GM23338 (cell line): ENCODE data around the gene ALB. TPM values are rescaled to one million over a fixed set of nuclear protein-coding genes. Genes with fewer than 3 reads are reported as not detected.

Experiments
- ATAC-seq: fragments of 200-7000 bp; cut with Tn5 transposase; 3 replicates; pipeline ENCODE4 v1.9.1; 2020
- DNase-seq: peaks from one replicate; pipeline ENCODE4 v3.0.0-alpha.2; 2015; ENCODE audit warnings: low spot score
- H2AFZ ChIP-seq: fragments of 200-600 bp; sonication (generic); 2 replicates; pipeline ENCODE4 v1.8.0; 2016; ENCODE audit warnings: antibody characterized with exemption, mild to moderate bottlenecking, moderate library complexity
- H3F3A ChIP-seq: fragments of 200-600 bp; sonication (generic); replicated peaks from 2 replicates; pipeline ENCODE4 v1.8.0; 2017; ENCODE audit warnings: antibody characterized with exemption, mixed run types, low read depth
- H3K27ac ChIP-seq: fragments of 200-600 bp; sonication (generic); 2 replicates; pipeline ENCODE4 v1.6.1; 2016; ENCODE audit warnings: low read depth
- H3K27me3 ChIP-seq: fragments of 200-600 bp; sonication (generic); 2 replicates; pipeline ENCODE4 v1.8.0; 2016; ENCODE audit warnings: mild to moderate bottlenecking, mixed run types, moderate library complexity; ENCODE audit not compliant: insufficient read depth
- H3K36me3 ChIP-seq: fragments of 200-600 bp; sonication (generic); 2 replicates; pipeline ENCODE4 v1.8.0; 2016; ENCODE audit warnings: mild to moderate bottlenecking; ENCODE audit not compliant: insufficient read depth
- H3K4me1 ChIP-seq: fragments of 200-600 bp; sonication (generic); 2 replicates; pipeline ENCODE4 v1.8.0; 2016; ENCODE audit warnings: mild to moderate bottlenecking, moderate library complexity; ENCODE audit not compliant: insufficient read depth
- H3K4me2 ChIP-seq: fragments of 200-600 bp; sonication (generic); 2 replicates; pipeline ENCODE4 v1.7.1; 2017; ENCODE audit warnings: mixed run types
- H3K4me3 ChIP-seq: fragments of 200-600 bp; sonication (generic); 2 replicates; pipeline ENCODE4 v1.6.1; 2016; ENCODE audit warnings: mixed run types
- H3K79me2 ChIP-seq: fragments of 200-600 bp; sonication (generic); replicated peaks from 2 replicates; pipeline ENCODE4 v1.8.0; 2017; ENCODE audit warnings: mild to moderate bottlenecking; ENCODE audit not compliant: insufficient read depth
- H3K9me2 ChIP-seq: fragments of 200-600 bp; sonication (generic); 2 replicates; pipeline ENCODE4 v1.8.0; 2017; ENCODE audit not compliant: insufficient read depth
- H4K20me1 ChIP-seq: fragments of 200-600 bp; sonication (generic); replicated peaks from 2 replicates; pipeline ENCODE4 v1.8.0; 2017; ENCODE audit warnings: mild to moderate bottlenecking; ENCODE audit not compliant: insufficient read depth
- H3K27ac Mint-ChIP-seq: 2 replicates; pipeline ENCODE4 v1.8.0; 2020; ENCODE audit warnings: inconsistent platforms, mild to moderate bottlenecking, moderate library complexity, mixed read lengths
- H3K27me3 Mint-ChIP-seq: 3 replicates; pipeline ENCODE4 v1.8.0; 2022; ENCODE audit warnings: low read depth, mild to moderate bottlenecking, moderate library complexity, mixed read lengths, inconsistent platforms; ENCODE audit not compliant: insufficient read depth, poor library complexity
- H3K36me3 Mint-ChIP-seq: 3 replicates; pipeline ENCODE4 v1.8.0; 2021; ENCODE audit warnings: low read depth, mild to moderate bottlenecking, inconsistent platforms, moderate library complexity, mixed read lengths
- H3K4me1 Mint-ChIP-seq: 3 replicates; pipeline ENCODE4 v1.8.0; 2020; ENCODE audit warnings: mild to moderate bottlenecking, inconsistent platforms, mixed read lengths
- H3K4me3 Mint-ChIP-seq: 3 replicates; pipeline ENCODE4 v1.8.0; 2021; ENCODE audit warnings: moderate library complexity, mild to moderate bottlenecking, inconsistent platforms, mixed read lengths
- H3K9me3 Mint-ChIP-seq: 3 replicates; pipeline ENCODE4 v1.8.0; 2020; ENCODE audit warnings: moderate library complexity, mild to moderate bottlenecking, inconsistent platforms, mixed read lengths
- EZH2 ChIP-seq: fragments of 200-600 bp; sonication (generic); IDR thresholded peaks from one replicate; pipeline ENCODE4 v1.8.0; 2017; ENCODE audit warnings: antibody characterized with exemption, mild to moderate bottlenecking, low read depth; ENCODE audit not compliant: unreplicated experiment
- EZH2phosphoT487 ChIP-seq: fragments of 200-600 bp; sonication (generic); IDR thresholded peaks from one replicate; pipeline ENCODE4 v1.8.1; 2018; ENCODE audit warnings: antibody characterized with exemption; ENCODE audit not compliant: unreplicated experiment
- JUNB ChIP-seq: IDR thresholded peaks from one replicate; pipeline ENCODE4 v1.6.1; 2016; ENCODE audit warnings: antibody characterized with exemption; ENCODE audit not compliant: unreplicated experiment
- NANOG ChIP-seq: IDR thresholded peaks from 2 replicates; pipeline ENCODE4 v1.6.1; 2016; ENCODE audit warnings: antibody characterized with exemption, borderline replicate concordance
- POLR2AphosphoS5 ChIP-seq: IDR thresholded peaks from 2 replicates; pipeline ENCODE4 v1.6.1; 2016; ENCODE audit warnings: antibody characterized with exemption, low read depth
- STAT1 ChIP-seq: IDR thresholded peaks from one replicate; pipeline ENCODE4 v1.6.1; 2016; ENCODE audit warnings: antibody characterized with exemption; ENCODE audit not compliant: unreplicated experiment
- ZNF114 ChIP-seq: fragments of 250-450 bp; sonication (Bioruptor Pico); IDR thresholded peaks from 2 replicates; pipeline ENCODE4 v1.5.0; 2020; ENCODE audit warnings: mild to moderate bottlenecking, moderate library complexity
- ZNF331 ChIP-seq: fragments of 250-450 bp; sonication (Bioruptor Pico); IDR thresholded peaks from 2 replicates; pipeline ENCODE4 v1.5.0; 2020; ENCODE audit warnings: low read depth, mild to moderate bottlenecking, moderate library complexity
- polyA plus RNA-seq: library from polyadenylated mRNA; unstranded; fragments of >200 nt; fragmentation: Nextera tagmentation; extraction: Ambion mirVana; gene quantifications from 2 replicates; pipeline ENCODE4 v1.2.1, GENCODE V29; 2016
- total RNA-seq: library from RNA; depleted of rRNA; stranded (reverse); fragments of >200 nt; shearing (Covaris generic); gene quantifications from 2 replicates; pipeline ENCODE4 v1.2.3, GENCODE V29; 2014
- TF ChIP-seq, protein P1 (sequence below): fragments of 250-450 bp; sonication (Bioruptor Pico); IDR thresholded peaks from 2 replicates; pipeline ENCODE4 v1.5.0; 2020; ENCODE audit warnings: mild to moderate bottlenecking, moderate library complexity
- TF ChIP-seq, protein P2 (sequence below), 2 experiments: fragments of 200-600 bp in 1 of 2; sonication (generic) in 1 of 2; conservative IDR thresholded peaks; 2 replicates each; pipeline versions ENCODE4 v1.5.1 to v1.6.1; 2016 to 2017; ENCODE audit warnings: antibody characterized with exemption in 2 of 2, low read depth in 2 of 2, mild to moderate bottlenecking in 2 of 2, moderate library complexity in 1 of 2
- TF ChIP-seq, protein P3 (sequence below): IDR thresholded peaks from 2 replicates; pipeline ENCODE4 v1.6.1; 2016; ENCODE audit warnings: antibody characterized with exemption

The ALB gene
- total and polyA plus RNA-seq, 2 experiments from 2014 or later: not detected

GRCh38 chr4:73379946-73380345 is 24.1 kb upstream of the ALB start (continued):
- TF ChIP-seq, protein P1, sequence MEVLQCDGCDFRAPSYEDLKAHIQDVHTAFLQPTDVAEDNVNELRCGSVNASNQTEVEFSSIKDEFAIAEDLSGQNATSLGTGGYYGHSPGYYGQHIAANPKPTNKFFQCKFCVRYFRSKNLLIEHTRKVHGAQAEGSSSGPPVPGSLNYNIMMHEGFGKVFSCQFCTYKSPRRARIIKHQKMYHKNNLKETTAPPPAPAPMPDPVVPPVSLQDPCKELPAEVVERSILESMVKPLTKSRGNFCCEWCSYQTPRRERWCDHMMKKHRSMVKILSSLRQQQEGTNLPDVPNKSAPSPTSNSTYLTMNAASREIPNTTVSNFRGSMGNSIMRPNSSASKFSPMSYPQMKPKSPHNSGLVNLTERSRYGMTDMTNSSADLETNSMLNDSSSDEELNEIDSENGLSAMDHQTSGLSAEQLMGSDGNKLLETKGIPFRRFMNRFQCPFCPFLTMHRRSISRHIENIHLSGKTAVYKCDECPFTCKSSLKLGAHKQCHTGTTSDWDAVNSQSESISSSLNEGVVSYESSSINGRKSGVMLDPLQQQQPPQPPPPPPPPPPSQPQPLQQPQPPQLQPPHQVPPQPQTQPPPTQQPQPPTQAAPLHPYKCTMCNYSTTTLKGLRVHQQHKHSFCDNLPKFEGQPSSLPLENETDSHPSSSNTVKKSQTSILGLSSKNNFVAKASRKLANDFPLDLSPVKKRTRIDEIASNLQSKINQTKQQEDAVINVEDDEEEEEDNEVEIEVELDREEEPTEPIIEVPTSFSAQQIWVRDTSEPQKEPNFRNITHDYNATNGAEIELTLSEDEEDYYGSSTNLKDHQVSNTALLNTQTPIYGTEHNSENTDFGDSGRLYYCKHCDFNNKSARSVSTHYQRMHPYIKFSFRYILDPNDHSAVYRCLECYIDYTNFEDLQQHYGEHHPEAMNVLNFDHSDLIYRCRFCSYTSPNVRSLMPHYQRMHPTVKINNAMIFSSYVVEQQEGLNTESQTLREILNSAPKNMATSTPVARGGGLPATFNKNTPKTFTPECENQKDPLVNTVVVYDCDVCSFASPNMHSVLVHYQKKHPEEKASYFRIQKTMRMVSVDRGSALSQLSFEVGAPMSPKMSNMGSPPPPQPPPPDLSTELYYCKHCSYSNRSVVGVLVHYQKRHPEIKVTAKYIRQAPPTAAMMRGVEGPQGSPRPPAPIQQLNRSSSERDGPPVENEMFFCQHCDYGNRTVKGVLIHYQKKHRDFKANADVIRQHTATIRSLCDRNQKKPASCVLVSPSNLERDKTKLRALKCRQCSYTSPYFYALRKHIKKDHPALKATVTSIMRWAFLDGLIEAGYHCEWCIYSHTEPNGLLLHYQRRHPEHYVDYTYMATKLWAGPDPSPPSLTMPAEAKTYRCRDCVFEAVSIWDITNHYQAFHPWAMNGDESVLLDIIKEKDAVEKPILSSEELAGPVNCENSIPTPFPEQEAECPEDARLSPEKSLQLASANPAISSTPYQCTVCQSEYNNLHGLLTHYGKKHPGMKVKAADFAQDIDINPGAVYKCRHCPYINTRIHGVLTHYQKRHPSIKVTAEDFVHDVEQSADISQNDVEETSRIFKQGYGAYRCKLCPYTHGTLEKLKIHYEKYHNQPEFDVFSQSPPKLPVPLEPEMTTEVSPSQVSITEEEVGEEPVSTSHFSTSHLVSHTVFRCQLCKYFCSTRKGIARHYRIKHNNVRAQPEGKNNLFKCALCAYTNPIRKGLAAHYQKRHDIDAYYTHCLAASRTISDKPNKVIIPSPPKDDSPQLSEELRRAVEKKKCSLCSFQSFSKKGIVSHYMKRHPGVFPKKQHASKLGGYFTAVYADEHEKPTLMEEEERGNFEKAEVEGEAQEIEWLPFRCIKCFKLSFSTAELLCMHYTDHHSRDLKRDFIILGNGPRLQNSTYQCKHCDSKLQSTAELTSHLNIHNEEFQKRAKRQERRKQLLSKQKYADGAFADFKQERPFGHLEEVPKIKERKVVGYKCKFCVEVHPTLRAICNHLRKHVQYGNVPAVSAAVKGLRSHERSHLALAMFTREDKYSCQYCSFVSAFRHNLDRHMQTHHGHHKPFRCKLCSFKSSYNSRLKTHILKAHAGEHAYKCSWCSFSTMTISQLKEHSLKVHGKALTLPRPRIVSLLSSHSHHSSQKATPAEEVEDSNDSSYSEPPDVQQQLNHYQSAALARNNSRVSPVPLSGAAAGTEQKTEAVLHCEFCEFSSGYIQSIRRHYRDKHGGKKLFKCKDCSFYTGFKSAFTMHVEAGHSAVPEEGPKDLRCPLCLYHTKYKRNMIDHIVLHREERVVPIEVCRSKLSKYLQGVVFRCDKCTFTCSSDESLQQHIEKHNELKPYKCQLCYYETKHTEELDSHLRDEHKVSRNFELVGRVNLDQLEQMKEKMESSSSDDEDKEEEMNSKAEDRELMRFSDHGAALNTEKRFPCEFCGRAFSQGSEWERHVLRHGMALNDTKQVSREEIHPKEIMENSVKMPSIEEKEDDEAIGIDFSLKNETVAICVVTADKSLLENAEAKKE (CRISPR knock-in tag): no peak
- TF ChIP-seq, protein P2, sequence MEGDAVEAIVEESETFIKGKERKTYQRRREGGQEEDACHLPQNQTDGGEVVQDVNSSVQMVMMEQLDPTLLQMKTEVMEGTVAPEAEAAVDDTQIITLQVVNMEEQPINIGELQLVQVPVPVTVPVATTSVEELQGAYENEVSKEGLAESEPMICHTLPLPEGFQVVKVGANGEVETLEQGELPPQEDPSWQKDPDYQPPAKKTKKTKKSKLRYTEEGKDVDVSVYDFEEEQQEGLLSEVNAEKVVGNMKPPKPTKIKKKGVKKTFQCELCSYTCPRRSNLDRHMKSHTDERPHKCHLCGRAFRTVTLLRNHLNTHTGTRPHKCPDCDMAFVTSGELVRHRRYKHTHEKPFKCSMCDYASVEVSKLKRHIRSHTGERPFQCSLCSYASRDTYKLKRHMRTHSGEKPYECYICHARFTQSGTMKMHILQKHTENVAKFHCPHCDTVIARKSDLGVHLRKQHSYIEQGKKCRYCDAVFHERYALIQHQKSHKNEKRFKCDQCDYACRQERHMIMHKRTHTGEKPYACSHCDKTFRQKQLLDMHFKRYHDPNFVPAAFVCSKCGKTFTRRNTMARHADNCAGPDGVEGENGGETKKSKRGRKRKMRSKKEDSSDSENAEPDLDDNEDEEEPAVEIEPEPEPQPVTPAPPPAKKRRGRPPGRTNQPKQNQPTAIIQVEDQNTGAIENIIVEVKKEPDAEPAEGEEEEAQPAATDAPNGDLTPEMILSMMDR (conservative IDR thresholded peaks at IDR 0.05; ENCODE audit: low read depth in 2 of 2): no peak

- Mint-ChIP-seq H3K9me3 (0 out of 3 replicates have a peak, but pooled peaks cover 2% of the 10 kb centered on the region), H3K4me3 (no peak overlapping the region), H3K27me3 (no peaks in the 10 kb centered on the region), H3K36me3 (peaks cover 2% of the 10 kb centered on the region; the same call in 1 of the 3 replicates), H3K4me1 (peaks cover 7% of the 10 kb centered on the region), H3K27ac (no peak overlapping the region)
- Histone ChIP-seq H3K4me1 (0 out of 2 replicates have a peak, but pooled peaks cover 4% of the 10 kb centered on the region), H3K79me2 (no peaks in the 10 kb centered on the region), H3F3A (no peaks in the 10 kb centered on the region), H3K36me3 (no peaks in the 10 kb centered on the region), H3K4me3 (no peak overlapping the region), H3K9me2 (no peaks in the 10 kb centered on the region), H4K20me1 (no peaks in the 10 kb centered on the region), H3K27me3 (no peaks in the 10 kb centered on the region), H2AFZ (no peak overlapping the region), H3K27ac (no peak overlapping the region), H3K4me2 (no peak overlapping the region)
- no peak for ATAC-seq
- DNase-seq: no peak
- TF ChIP-seq STAT1 (no peak), ZNF114 (no peak), POLR2AphosphoS5 (no peak), ZNF331 (CRISPR knock-in tag) (no peak), EZH2 (no peak), JUNB (no peak), EZH2phosphoT487 (no peak), NANOG (no peak)
- TF ChIP-seq, protein P2 (conservative IDR thresholded peaks at IDR 0.05; ENCODE audit: low read depth in 2 of 2): no peak
- TF ChIP-seq, protein P3, sequence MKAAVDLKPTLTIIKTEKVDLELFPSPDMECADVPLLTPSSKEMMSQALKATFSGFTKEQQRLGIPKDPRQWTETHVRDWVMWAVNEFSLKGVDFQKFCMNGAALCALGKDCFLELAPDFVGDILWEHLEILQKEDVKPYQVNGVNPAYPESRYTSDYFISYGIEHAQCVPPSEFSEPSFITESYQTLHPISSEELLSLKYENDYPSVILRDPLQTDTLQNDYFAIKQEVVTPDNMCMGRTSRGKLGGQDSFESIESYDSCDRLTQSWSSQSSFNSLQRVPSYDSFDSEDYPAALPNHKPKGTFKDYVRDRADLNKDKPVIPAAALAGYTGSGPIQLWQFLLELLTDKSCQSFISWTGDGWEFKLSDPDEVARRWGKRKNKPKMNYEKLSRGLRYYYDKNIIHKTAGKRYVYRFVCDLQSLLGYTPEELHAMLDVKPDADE: no peak
Observed at GRCh38 chr4:73381214-73381613, 22.9 kb upstream of the ALB start.
